DMS 273 treated with DMSO at 0.1 percent for 48 hours (cell line): ENCODE results near the gene DAZAP2.
"Not testable (repeated sequence)": the region's sequence is repeated elsewhere in the genome, so short reads cannot be mapped to it uniquely, and the experiment has no call there.

Source experiments
- DNase-seq: peaks from one replicate; lab custom pipeline; 2025; lab: John Stamatoyannopoulos, UW

Gene DAZAP2

DNA sequence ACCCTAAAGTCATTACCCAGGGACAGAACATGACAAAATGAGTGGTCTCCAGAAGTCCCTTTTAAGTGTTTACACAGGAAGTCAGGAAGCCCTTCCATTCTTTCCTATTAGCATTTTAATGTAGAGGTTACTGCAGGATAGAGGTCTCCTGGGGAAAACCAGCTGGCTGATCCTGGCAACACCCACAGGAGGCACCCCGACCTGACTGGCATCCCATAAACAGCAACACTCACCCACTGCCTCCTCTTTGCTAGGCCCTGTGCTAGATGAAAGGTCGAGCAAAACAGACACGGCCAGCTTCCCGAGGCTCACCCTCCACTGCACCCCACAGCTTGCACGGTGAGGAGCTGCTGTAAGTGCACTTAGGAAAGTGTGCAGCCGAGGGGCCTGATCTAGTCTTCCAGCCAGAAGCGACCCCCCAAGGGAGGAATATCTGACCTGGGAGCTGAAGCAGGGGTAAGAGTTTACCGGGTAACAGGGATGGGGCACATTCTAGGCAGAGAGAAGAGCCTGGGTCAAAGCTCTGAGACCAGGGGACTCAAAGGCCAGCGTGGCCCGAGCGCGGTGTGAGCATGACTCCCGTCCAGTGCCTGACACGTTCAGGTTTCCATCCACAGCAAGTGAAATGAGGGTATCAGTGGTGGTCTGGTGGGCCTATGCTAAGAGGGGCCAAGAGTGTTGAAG is 9.0 kb downstream of the DAZAP2 start:
- no peak for DNase-seq

DNA sequence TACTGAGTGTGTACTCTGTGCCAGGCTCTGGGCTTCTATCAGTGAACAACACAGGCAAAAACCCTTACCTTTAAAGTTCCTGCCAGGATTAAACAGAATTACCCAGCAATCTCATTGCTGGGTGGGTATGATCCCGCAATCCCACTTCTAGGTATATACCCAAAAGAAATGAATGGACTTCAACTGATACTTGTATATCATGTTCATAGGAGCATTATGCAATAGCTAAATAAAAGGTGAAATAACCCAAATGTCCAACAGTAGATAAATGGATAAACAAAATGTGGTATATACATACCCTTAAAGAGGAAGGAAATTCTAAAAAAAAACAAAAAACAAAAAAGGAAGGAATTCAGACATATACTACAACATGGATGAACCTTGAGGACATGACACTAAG is 14.7 kb downstream of the DAZAP2 start:
- DNase-seq: no peak

DNA sequence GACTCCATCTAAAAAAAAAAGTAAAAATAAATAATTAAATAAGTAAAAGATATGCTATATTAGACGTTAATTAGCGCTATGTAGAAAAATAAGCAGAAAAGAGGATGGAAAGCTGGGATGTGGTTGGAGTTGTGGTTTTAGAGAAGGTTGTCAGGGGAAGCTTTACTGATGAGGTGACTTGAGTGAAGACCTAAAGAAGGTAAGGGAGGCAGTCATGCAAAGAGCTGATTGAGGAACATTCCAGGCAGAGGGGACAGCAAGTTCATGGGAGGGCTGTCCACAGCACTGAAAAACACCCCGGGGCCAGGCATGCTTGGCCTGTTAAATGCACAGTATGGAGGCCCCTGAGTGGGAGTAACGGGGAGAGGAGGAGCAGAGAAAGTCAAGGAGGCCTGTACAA is 15.9 kb downstream of the DAZAP2 start:
- DNase-seq: no peak

DNA sequence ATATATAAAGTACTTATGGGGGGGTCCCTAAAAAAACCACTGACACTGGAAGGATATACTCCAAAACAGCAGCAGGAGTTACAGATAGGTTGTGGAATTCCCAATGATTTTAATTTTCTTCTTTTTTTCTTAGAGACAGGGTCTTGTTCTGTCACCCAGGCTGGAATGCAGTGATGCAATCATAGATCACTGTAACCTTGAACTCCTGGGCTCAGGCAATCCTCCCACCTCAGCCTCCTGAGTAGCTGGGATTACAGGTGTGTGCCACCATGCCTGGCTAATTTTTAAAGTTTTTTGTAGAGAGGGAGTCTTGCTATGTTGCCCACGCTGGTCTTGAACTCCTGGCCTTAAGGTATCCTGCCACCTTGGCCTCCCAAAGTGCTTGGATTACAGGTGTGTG is 21.0 kb downstream of the DAZAP2 start:
- DNase-seq: not testable (repeated sequence)

DNA sequence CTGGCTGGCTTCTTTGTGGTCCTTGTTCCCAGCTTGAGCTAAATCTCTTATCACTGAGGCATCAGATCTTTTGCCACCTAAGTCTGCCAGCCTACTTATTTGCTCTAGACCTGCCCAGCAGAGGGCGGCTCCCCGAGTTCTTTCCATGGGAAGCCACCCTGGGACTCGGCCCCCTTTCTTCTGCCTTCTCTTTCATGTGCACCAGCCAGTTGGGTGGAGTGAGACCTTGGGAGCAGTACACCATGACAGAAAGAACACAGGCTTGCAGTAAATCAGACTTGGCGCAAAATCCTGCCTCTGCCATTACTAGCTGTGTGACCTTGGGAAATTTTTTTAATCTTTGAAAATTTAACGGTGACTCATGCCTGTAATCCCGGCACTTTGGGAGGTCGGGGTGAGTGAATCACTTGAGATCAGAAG is 24.1 kb downstream of the DAZAP2 start:
- DNase-seq: peak; percentile 27

DNA sequence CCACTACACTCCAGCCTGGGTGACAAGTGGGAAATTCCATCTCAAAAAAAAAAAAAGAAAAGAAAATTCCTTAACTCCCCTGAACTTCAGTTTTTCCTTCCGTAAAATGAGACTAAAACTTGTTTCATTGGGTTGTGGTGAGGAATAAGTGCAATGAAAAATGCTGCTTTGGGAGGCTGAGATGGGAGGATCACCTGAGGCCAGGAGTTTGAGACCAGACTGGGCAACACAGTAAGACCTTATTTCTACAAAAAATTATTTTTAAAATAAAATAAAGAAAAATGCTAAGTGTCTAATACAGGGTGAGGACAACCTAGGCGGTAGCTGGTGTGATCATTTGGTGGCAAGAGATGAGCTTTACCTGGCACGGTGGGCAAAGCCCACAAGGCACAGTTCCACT is 24.7 kb downstream of the DAZAP2 start:
- DNase-seq: no peak

DNA sequence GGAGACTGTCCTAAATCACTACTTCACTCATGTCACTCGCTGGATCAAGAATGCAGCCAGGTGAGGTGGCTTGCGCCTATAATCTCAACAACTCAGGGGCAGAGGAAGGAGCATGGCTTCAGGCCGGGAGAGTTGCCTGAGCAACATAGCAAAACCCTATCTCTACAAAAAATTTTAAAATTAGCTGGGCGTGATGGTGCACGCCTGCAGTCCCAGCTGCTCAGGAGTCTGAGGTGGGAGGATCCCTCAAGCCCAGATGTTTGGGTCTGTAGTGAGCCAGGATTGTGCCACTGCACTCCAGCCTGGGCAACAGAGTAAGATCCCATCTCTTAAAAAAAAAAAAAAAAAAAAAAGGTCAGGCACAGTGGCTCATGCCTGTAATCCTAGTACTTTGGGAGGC is 25.7 kb downstream of the DAZAP2 start:
- DNase-seq: no peak

DNA sequence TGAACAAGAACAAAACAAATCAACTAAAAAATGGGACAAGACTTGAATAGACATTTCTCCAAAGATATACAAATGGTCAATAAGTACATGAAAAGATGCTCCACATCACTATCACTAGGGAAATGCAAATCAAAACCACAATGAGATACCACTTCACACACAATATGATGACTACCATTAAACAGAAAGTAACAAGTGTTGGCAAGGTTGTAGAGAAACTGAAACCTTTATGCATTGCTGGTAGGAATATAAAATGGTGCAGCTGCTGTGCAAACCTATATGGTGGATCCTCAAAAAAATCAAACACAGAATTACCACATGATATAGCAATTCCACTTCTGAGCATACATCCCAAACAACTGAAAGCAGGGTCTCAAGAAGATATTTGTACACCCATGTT is 26.4 kb downstream of the DAZAP2 start:
- no peak for DNase-seq

DNA sequence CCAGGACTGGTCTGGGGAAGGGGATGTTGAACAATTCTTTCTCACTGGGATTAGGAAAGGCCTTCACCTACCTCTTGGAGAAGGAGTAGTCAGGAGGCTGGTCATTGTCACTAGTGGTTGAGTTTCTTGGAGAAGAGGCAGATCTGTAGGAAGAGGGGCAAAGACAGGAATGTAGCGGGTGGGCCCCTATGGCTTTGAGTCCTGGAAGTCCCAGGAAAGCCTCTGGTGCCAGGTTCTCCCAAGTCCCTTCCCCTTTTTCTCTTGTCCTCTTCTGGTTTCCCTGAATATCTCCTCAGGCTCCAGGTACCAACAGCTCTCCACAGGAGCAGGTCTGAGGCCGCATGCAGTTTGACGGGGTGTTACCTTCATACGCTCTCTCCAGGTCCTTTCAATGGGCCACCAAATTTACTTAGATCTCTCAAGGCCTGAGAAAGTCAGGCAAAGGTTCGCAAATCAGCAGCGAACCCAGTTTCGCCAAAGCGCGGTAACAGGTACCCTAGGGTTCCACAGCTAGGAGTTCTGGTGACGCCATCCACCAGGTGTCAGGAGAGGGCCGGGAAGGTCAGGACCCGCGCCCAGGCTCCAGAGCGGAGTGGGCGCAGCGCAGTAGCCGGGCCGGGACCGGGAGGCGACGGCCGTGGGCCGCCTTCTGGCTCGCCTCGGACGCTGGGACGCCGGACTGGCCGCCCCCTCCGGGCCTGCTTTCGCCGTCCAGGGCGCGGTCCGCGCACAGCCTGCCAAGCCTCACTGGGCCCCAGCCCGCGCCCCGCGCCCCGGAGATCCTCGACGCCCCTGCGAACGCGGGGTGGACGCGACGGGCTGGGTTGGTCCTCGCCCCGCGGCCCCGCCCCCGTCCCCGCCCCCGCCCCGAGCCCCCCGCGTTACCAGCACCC is 30.8 kb downstream of the DAZAP2 start:
- DNase-seq: no peak

DNA sequence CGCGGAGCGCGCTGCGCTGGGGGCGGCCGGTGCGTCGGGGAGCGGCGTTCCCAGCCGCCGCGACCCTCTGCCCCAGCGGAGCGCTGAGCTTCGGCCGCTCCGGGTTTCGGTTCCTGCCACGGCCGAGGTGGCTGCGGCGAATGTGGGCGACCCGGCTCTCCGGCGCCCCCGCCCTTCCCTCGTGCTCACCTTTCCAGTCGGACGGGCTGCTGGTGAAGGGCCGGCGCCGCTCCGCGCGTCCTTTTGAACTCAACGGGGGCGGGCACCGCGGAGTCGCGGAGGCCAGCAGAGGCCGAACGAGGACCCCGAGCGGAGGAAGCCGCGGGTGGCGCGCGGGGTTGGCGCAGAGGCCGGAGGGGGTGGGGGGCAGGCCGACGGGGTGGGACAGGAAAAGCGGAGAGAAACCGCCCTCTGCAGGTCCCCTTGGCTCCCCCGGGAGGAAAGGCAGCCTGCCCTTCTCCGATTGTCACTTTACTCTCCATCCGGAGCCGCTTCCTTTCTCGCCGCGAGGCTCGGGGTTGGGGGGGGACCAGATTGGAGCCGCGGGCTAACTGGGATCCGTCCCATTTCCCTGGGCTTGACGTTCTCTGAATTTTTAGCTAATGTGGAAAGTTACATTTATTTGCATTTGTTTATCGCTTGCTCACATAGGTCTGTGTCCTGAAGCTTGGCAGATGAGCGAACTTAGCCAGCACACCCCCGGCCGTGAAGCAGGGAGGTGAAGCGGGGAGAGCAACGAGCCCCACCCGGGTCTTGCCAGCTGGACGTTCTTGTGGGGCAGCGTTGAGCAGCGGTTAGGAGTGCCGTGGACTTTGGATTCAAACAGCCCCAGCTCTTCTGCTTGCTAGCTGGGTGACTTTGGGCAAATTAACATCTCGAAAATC is 31.7 kb downstream of the DAZAP2 start, which contains the start of gene SMAGP:
SMAGP (minus strand) TSS at position 349 of the 884 bp plus-strand sequence. CDS start 1,137 bp downstream, outside the sequence.
- no peak for DNase-seq

DNA sequence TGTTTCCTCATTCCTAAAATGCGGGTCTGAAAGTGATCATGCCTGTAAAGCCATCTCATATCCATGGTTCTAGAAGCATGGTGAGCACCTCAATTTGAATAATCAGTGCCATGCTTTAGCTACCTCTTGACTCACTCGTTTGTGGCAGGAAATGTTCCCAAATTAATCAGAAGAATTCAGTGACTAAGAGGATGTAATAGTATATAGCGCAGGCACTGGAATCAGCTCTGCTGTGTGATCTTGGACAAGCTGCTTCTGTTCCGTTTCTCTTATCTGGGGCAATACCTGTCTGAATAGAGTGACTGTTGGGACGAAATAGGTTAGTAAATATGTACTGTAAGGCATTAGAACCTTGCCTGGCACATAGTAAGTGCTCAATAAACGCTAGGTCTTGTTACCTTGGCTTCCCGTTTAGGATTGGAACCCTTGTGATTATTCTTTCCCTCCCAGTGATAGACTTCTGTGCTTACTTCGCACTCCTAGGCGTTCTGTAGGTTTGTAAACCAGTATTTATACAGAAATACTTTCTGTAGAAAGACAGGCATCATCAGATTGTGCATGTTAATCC is 32.4 kb downstream of the DAZAP2 start:
- DNase-seq: no peak

DNA sequence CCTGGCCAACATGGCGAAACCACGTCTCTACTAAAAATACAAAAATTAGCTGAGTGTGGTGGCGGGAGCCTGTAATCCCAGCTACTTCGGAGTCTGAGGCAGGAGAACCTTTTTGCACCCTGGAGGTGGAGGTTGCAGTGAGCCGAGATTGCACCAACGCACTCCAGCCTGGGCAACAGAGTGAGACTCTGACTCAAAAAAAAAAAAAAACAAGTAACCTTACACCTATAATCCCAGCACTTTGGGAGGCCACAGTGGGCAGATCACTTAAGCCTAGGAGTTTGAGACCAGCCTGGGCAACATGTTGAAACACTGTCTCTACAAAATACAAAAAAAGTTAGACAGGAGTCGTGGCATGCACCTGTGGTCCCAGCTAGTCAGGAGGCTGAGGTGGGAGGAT is 34.2 kb downstream of the DAZAP2 start:
- DNase-seq: not testable (repeated sequence)

DNA sequence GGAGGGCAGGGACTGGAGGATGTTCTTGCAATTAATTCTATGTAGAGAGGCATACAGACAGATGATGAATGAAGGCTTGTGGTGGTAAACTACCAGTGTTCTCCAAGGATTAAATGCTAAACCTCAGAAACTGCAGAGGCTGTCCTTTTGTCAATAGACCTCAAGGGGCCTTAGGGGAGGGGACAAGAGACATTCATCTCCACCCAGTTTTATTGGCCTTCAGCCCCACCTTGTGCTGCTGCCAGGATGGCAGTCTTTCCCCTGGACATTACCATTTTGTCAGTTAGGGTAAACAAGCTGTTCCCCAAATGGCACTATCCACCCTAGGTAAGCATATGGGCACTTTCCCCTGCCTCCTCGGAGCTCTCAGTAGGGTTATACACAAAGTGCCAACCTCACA is 36.5 kb downstream of the DAZAP2 start:
- no peak for DNase-seq

DNA sequence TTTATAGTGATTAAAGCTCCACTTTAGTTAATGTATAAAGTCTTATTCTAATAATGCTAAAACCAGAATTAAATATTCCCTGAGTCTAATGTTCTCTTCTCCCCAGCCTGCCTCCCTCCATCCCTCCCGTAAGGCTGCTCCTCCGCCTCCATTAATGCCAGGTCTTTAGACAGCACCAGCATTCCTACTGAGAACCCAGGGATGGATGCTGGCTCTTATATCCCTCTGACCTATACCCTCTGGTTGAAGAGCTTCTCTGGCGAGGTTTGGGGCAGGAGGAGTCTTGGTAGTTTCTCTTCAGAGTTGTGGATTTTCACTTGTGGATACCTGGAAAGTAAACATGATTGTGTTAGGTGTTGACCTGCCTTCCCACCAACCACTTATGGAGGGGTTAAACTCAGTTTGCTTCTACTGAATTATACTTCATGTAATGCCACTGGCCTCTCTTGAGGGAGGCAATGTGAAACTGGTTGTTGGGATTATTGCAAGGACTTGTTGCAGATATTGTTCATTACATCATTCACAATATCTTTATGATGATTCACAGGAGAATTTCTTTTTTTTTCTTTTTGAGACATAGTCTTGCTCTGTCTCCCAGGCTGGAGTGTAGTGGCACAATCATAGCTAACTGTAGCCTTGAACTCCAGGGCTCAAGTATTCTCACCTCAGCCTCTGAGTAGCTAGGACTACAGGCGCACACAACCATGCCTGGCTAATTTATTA is 42.7 kb downstream of the DAZAP2 start:
- DNase-seq: no peak

DNA sequence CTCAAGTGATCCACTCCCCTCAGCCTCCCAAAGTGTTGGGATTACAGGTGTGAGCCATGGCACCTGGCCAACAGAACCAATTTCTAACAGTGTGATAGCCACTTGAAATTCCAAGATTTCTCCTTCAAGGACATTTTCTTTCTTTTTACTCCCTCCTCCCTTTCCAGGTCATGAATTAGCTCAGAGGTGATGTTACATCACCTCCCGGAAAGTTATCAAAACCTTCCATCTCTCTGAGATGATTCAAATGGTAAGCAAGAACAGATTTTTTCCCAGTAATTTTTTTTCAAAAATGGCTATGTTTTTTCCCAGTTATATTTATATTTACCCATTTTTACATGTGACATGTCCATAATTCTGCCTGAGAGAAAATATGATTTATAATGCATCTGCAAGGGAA is 47.2 kb downstream of the DAZAP2 start:
- no peak for DNase-seq

DNA sequence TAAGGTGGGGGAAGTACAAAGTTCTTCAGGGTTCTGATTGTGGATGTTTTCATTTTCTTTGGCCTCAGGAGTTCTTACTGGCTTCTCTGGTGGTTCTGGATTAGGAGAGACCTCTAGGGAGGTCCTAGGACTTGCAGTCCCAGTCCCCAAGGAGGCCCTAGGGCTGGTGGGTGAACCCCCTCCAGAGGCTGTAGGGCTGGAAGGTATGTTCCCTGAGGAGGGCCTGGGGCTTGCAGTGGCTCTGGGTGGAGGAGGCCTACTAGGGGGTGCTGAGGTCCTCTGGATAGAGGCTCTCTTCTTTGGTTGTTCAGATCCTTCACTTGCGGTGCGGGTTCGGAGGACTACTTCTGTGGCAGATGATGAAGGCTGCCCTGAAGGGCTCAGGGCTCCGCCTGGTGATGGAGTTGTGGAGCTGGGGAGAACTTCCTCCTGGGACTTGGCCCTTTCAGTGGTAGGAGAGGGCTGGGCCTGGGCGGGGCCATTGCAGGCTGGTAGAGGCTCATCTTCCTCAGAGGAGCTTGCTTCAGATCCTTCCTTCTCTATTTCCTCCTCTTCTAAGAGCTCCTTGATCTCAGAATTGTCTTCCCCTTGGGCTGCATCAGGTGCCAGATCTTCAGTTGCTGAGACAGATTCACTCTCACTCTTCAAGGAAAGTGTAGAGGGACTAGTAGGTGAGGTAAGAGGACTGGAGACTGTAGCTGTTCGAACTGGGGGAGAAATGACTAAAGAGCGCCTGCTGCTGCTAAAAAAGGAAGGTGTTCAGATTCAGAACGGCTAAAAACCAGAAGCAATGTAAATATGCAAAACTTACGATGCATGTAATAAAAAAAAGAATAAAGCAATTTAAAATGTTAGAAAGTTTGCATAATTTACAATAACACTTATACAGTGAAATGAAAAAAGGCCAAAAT is 53.2 kb downstream of the DAZAP2 start:
- DNase-seq: not testable (repeated sequence)
